Mesothelial cell of epicardium (in vitro differentiated cells): Measurements from ENCODE around the gene PHF21B. TPM values are rescaled to one million over a fixed set of nuclear protein-coding genes. Genes with fewer than 3 reads are reported as not detected.

ENCODE experiments used
- DNase-seq, 2 experiments: peaks; one replicate each; pipeline ENCODE4 v3.0.0; 2021; ENCODE audit warnings: low spot score in 2 of 2; ENCODE audit not compliant: unreplicated experiment in 2 of 2
- H3K27ac Mint-ChIP-seq: 2 replicates; pipeline ENCODE4 v1.8.0; 2021; ENCODE audit warnings: mixed read lengths
- H3K27me3 Mint-ChIP-seq: 2 replicates; pipeline ENCODE4 v1.8.0; 2021; ENCODE audit warnings: low read depth, mixed read lengths
- H3K36me3 Mint-ChIP-seq: 2 replicates; pipeline ENCODE4 v1.8.0; 2021; ENCODE audit warnings: mixed read lengths
- H3K4me1 Mint-ChIP-seq: 2 replicates; pipeline ENCODE4 v1.8.0; 2021; ENCODE audit warnings: mixed read lengths
- H3K4me3 Mint-ChIP-seq: 2 replicates; pipeline ENCODE4 v1.8.0; 2021; ENCODE audit warnings: mild to moderate bottlenecking, moderate library complexity, mixed read lengths
- H3K9me3 Mint-ChIP-seq: 2 replicates; pipeline ENCODE4 v1.8.0; 2021; ENCODE audit warnings: mixed read lengths
- total RNA-seq: library from RNA; stranded (reverse); gene quantifications from 3 replicates; pipeline ENCODE4 v1.2.1, GENCODE V29; 2021
- TF ChIP-seq, protein P1 (sequence below): fragments of 200-600 bp; sonication (generic); IDR thresholded peaks from one replicate; pipeline ENCODE4 v1.5.0; 2021; ENCODE audit warnings: antibody characterized with exemption; ENCODE audit not compliant: unreplicated experiment

The PHF21B gene
- total RNA-seq, 1 donor from 2014 or later: 8.6 TPM

GRCh38 chr22:44942979-44943700 is 66.7 kb downstream of the PHF21B start:
- no peak for DNase-seq
- TF ChIP-seq, protein P1, sequence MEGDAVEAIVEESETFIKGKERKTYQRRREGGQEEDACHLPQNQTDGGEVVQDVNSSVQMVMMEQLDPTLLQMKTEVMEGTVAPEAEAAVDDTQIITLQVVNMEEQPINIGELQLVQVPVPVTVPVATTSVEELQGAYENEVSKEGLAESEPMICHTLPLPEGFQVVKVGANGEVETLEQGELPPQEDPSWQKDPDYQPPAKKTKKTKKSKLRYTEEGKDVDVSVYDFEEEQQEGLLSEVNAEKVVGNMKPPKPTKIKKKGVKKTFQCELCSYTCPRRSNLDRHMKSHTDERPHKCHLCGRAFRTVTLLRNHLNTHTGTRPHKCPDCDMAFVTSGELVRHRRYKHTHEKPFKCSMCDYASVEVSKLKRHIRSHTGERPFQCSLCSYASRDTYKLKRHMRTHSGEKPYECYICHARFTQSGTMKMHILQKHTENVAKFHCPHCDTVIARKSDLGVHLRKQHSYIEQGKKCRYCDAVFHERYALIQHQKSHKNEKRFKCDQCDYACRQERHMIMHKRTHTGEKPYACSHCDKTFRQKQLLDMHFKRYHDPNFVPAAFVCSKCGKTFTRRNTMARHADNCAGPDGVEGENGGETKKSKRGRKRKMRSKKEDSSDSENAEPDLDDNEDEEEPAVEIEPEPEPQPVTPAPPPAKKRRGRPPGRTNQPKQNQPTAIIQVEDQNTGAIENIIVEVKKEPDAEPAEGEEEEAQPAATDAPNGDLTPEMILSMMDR: no peak
- no peaks in the 10 kb centered on the region for H3K4me1 Mint-ChIP-seq
- H3K27me3 Mint-ChIP-seq: peaks cover 52% of the 10 kb centered on the region
- H3K4me3 Mint-ChIP-seq: no peak overlapping the region
- no peaks in the 10 kb centered on the region for H3K9me3 Mint-ChIP-seq
- H3K36me3 Mint-ChIP-seq: no peaks in the 10 kb centered on the region
- H3K27ac Mint-ChIP-seq: no peak overlapping the region

DNA sequence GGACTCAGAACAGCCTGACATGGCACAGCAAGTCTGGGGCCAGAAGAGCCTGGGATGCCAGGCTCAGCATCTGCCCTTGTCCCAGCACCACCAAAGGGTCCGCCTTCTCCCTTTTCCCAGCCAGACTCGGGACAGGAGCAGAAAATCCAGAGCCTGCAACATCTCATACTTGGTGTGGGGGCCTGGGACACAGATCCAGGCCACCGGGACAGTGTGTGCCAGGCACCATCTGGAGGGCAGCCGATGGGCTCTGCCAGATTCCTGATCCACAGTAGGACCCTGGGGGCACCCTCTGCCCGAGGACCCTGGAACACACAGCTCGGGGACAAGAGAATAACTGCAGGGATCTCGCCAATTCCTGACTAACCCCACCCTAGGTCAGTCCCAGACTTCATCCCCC is 67.7 kb downstream of the PHF21B start:
- Mint-ChIP-seq H3K27ac (no peak overlapping the region), H3K4me1 (no peaks in the 10 kb centered on the region), H3K27me3 (peaks cover 55% of the 10 kb centered on the region), H3K4me3 (no peak overlapping the region), H3K36me3 (no peaks in the 10 kb centered on the region), H3K9me3 (no peaks in the 10 kb centered on the region)
- TF ChIP-seq, protein P1: no peak
- DNase-seq: no peak

DNA sequence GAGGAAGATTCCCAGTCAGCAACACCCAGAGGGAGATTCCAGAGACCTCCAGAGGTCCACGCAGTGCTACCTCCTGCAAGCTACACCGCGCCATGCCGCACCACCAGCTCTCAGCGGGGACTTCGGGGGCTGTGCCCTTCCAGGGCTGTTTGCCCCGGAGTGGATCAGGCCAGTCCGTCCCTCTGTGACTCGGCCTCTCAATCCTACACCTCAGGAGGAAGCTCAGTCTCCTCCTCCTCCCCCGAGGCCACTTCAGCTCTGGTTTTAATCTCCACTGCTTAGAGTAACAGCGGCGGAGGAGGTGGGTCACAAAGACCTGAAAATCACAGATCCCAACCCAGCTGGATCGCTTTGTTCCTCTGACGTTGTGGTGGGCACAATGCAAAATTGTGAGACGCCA is 68.6 kb downstream of the PHF21B start:
- H3K27me3 Mint-ChIP-seq: peaks cover 57% of the 10 kb centered on the region
- TF ChIP-seq, protein P1: no peak
- H3K4me3 Mint-ChIP-seq: no peak overlapping the region
- no peaks in the 10 kb centered on the region for H3K36me3 Mint-ChIP-seq
- no peaks in the 10 kb centered on the region for H3K4me1 Mint-ChIP-seq
- DNase-seq: no peak
- no peak overlapping the region for H3K27ac Mint-ChIP-seq
- no peaks in the 10 kb centered on the region for H3K9me3 Mint-ChIP-seq

GRCh38 chr22:44940130-44940529 is 69.7 kb downstream of the PHF21B start:
- Mint-ChIP-seq H3K36me3 (no peaks in the 10 kb centered on the region), H3K27ac (no peak overlapping the region), H3K9me3 (no peaks in the 10 kb centered on the region), H3K27me3 (peaks cover 66% of the 10 kb centered on the region), H3K4me3 (no peak overlapping the region), H3K4me1 (no peaks in the 10 kb centered on the region)
- TF ChIP-seq, protein P1: no peak
- no peak for DNase-seq

DNA sequence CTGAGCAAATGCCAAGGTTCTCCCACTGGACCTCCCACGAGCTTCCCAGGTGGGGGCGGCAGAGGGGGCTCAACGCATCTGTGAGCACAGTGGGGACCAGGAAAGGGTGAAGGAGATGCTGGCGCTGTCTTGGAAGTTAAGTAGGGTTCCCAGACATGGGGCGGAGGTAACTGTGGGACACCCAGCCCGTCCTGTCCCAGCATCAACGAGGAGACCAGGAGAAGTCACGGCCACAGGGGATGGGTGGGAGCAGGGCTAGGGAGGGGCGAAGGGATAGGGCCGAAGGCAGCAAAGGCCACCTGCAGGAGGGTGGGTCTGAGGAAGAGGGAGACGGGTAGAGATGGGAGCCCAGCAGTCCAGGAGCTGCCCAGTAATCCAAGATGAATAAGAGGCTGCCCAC is 70.4 kb downstream of the PHF21B start:
- no peaks in the 10 kb centered on the region for H3K36me3 Mint-ChIP-seq
- H3K4me3 Mint-ChIP-seq: no peak overlapping the region
- H3K9me3 Mint-ChIP-seq: no peaks in the 10 kb centered on the region
- TF ChIP-seq, protein P1: no peak
- H3K27me3 Mint-ChIP-seq: peaks cover 66% of the 10 kb centered on the region
- H3K4me1 Mint-ChIP-seq: no peaks in the 10 kb centered on the region
- H3K27ac Mint-ChIP-seq: no peak overlapping the region
- DNase-seq: no peak
